Measurements from ENCODE around the gene FARP2. TPM values are rescaled to one million over a fixed set of nuclear protein-coding genes. Genes with fewer than 3 reads are reported as not detected.

Gene FARP2
- total and polyA plus RNA-seq, 4 donors = 5.8 to 30.9 (median 14.3) TPM

DNA sequence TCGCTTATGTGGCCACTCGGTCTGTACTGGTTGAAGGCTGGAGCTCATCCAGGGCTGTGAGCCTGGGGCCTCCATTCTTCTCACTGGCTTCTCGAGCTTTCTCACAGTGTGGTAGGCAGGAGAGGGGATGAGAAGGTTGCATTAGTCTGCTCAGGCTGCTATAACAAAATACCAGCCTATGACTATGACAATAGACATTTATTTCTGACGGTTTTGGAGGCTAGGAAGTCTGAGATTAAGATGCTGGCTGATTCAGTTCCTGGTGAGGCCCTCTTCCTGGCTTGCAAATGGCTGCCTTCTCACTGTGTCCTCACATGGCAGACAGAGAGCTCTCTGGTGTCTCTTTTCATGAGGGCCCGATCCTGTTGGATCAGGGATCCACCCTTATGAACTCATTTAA is 158.5 kb downstream of the FARP2 start:
- Histone ChIP-seq H3K4me3 (ENCODE audit: low read depth in 1 of 3, low read length in 3 of 3) (no peak overlapping the region), H3K27me3 (ENCODE audit: control insufficient read depth in 4 of 4, insufficient read depth in 4 of 4, low read length in 3 of 4) (no peaks in the 10 kb centered on the region), H3K4me1 (ENCODE audit: control insufficient read depth in 4 of 4, insufficient read depth in 4 of 4, low read length in 3 of 4) (peaks cover 0 to 1% (median under 1%) of the 10 kb centered on the region in 4 donors), H3K27ac (ENCODE audit: low read depth in 1 of 2, low read length in 2 of 2) (no peak overlapping the region), H3K9me3 (ENCODE audit: control insufficient read depth in 4 of 4, low read length in 3 of 4) (no peaks in the 10 kb centered on the region), H3K9ac (ENCODE audit: low read depth in 1 of 2, low read length in 2 of 2) (no peak overlapping the region), H3K36me3 (ENCODE audit: control insufficient read depth in 4 of 4, insufficient read depth in 3 of 4, low read depth in 1 of 4, low read length in 3 of 4) (no peaks in the 10 kb centered on the region)
- no peak for DNase-seq (ENCODE audit: low spot score)
- WGBS = 83% methylated on average over 5 of the region's 5 CpGs
- TF ChIP-seq YY1 (IDR thresholded peaks at IDR 0.05) (no peak), GABPA (IDR thresholded peaks at IDR 0.05 in 1 of 2, conservative IDR thresholded peaks at IDR 0.05 in 1 of 2) (no peak), SP1 (IDR thresholded peaks at IDR 0.05) (no peak), ATF3 (IDR thresholded peaks at IDR 0.05) (no peak), HNF4G (IDR thresholded peaks at IDR 0.05) (no peak), RXRA (IDR thresholded peaks at IDR 0.05) (no peak), FOXA2 (IDR thresholded peaks at IDR 0.05) (no peak), JUND (IDR thresholded peaks at IDR 0.05) (no peak), NR2F2 (IDR thresholded peaks at IDR 0.05) (no peak), EGR1 (IDR thresholded peaks at IDR 0.05; ENCODE audit: low read depth in 2 of 2) (no peak), FOXA1 (IDR thresholded peaks at IDR 0.05) (no peak), TAF1 (conservative IDR thresholded peaks at IDR 0.05) (no peak), MAX (IDR thresholded peaks at IDR 0.05) (no peak)
- TF ChIP-seq, protein P1, sequence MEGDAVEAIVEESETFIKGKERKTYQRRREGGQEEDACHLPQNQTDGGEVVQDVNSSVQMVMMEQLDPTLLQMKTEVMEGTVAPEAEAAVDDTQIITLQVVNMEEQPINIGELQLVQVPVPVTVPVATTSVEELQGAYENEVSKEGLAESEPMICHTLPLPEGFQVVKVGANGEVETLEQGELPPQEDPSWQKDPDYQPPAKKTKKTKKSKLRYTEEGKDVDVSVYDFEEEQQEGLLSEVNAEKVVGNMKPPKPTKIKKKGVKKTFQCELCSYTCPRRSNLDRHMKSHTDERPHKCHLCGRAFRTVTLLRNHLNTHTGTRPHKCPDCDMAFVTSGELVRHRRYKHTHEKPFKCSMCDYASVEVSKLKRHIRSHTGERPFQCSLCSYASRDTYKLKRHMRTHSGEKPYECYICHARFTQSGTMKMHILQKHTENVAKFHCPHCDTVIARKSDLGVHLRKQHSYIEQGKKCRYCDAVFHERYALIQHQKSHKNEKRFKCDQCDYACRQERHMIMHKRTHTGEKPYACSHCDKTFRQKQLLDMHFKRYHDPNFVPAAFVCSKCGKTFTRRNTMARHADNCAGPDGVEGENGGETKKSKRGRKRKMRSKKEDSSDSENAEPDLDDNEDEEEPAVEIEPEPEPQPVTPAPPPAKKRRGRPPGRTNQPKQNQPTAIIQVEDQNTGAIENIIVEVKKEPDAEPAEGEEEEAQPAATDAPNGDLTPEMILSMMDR (IDR thresholded peaks at IDR 0.05; ENCODE audit: low read depth, low read length, missing input control) = no peak
- TF ChIP-seq, protein P2, sequence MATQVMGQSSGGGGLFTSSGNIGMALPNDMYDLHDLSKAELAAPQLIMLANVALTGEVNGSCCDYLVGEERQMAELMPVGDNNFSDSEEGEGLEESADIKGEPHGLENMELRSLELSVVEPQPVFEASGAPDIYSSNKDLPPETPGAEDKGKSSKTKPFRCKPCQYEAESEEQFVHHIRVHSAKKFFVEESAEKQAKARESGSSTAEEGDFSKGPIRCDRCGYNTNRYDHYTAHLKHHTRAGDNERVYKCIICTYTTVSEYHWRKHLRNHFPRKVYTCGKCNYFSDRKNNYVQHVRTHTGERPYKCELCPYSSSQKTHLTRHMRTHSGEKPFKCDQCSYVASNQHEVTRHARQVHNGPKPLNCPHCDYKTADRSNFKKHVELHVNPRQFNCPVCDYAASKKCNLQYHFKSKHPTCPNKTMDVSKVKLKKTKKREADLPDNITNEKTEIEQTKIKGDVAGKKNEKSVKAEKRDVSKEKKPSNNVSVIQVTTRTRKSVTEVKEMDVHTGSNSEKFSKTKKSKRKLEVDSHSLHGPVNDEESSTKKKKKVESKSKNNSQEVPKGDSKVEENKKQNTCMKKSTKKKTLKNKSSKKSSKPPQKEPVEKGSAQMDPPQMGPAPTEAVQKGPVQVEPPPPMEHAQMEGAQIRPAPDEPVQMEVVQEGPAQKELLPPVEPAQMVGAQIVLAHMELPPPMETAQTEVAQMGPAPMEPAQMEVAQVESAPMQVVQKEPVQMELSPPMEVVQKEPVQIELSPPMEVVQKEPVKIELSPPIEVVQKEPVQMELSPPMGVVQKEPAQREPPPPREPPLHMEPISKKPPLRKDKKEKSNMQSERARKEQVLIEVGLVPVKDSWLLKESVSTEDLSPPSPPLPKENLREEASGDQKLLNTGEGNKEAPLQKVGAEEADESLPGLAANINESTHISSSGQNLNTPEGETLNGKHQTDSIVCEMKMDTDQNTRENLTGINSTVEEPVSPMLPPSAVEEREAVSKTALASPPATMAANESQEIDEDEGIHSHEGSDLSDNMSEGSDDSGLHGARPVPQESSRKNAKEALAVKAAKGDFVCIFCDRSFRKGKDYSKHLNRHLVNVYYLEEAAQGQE (IDR thresholded peaks at IDR 0.05) = no peak
- TF ChIP-seq, protein P3, sequence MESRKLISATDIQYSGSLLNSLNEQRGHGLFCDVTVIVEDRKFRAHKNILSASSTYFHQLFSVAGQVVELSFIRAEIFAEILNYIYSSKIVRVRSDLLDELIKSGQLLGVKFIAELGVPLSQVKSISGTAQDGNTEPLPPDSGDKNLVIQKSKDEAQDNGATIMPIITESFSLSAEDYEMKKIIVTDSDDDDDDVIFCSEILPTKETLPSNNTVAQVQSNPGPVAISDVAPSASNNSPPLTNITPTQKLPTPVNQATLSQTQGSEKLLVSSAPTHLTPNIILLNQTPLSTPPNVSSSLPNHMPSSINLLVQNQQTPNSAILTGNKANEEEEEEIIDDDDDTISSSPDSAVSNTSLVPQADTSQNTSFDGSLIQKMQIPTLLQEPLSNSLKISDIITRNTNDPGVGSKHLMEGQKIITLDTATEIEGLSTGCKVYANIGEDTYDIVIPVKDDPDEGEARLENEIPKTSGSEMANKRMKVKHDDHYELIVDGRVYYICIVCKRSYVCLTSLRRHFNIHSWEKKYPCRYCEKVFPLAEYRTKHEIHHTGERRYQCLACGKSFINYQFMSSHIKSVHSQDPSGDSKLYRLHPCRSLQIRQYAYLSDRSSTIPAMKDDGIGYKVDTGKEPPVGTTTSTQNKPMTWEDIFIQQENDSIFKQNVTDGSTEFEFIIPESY (IDR thresholded peaks at IDR 0.05) = no peak

All from liver (tissue), 9 donors.